SU-DHL-6 (cell line): ENCODE results near the gene CLMN.

Source experiments
- EZH2phosphoT487 ChIP-seq: fragments of 200-600 bp; sonication (generic), shearing (Covaris generic); conservative IDR thresholded peaks from 2 replicates; pipeline ENCODE4 v1.6.1; 2018; ENCODE audit warnings: mild to moderate bottlenecking, antibody characterized with exemption, low read length, moderate library complexity, mixed read lengths
- TF ChIP-seq, protein P1 (sequence below): fragments of 200-600 bp; sonication (generic); IDR thresholded peaks from one replicate; pipeline ENCODE4 v1.5.1; 2017; ENCODE audit warnings: antibody characterized with exemption, mild to moderate bottlenecking, low read length, moderate library complexity; ENCODE audit not compliant: insufficient read depth, poor library complexity, severe bottlenecking

DNA sequence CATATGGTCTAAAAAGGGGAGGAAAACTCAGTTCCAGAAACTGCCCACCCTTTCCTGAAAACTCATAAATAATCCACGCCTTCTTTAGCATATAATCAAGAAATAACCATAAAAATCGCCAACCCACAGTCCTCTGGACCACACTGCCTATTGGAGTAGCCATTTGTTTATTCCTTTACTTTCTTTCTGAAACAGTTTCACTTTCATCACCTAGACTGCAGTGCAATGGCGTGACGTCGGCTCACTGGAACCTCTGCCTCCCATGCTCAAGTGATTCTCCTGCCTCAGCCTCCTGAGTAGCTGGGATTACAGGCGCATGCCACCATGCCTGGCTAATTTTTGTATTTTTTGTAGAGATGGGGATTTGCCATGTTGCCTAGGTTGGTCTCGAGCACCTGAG, 44.2 kb downstream of the CLMN start:
- TF ChIP-seq, protein P1, sequence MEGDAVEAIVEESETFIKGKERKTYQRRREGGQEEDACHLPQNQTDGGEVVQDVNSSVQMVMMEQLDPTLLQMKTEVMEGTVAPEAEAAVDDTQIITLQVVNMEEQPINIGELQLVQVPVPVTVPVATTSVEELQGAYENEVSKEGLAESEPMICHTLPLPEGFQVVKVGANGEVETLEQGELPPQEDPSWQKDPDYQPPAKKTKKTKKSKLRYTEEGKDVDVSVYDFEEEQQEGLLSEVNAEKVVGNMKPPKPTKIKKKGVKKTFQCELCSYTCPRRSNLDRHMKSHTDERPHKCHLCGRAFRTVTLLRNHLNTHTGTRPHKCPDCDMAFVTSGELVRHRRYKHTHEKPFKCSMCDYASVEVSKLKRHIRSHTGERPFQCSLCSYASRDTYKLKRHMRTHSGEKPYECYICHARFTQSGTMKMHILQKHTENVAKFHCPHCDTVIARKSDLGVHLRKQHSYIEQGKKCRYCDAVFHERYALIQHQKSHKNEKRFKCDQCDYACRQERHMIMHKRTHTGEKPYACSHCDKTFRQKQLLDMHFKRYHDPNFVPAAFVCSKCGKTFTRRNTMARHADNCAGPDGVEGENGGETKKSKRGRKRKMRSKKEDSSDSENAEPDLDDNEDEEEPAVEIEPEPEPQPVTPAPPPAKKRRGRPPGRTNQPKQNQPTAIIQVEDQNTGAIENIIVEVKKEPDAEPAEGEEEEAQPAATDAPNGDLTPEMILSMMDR: no peak
- TF ChIP-seq EZH2phosphoT487: no peak
